ENCODE results near the gene HCN2.

DNA sequence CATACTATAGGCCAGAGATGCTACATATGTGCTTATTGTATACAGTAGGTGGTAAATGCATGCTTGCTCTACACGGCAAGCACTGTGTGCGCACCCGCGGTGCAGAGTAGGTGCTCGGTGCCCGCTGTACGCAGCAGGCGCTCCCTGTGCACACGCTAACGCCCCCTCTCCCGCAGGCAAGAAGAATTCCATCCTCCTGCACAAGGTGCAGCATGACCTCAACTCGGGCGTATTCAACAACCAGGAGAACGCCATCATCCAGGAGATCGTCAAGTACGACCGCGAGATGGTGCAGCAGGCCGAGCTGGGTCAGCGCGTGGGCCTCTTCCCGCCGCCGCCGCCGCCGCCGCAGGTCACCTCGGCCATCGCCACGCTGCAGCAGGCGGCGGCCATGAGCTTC is 25.9 kb downstream of the HCN2 start:
- TF ChIP-seq, protein P1, sequence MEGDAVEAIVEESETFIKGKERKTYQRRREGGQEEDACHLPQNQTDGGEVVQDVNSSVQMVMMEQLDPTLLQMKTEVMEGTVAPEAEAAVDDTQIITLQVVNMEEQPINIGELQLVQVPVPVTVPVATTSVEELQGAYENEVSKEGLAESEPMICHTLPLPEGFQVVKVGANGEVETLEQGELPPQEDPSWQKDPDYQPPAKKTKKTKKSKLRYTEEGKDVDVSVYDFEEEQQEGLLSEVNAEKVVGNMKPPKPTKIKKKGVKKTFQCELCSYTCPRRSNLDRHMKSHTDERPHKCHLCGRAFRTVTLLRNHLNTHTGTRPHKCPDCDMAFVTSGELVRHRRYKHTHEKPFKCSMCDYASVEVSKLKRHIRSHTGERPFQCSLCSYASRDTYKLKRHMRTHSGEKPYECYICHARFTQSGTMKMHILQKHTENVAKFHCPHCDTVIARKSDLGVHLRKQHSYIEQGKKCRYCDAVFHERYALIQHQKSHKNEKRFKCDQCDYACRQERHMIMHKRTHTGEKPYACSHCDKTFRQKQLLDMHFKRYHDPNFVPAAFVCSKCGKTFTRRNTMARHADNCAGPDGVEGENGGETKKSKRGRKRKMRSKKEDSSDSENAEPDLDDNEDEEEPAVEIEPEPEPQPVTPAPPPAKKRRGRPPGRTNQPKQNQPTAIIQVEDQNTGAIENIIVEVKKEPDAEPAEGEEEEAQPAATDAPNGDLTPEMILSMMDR (conservative IDR thresholded peaks at IDR 0.05; ENCODE audit: low read length), result no peak
- TF ChIP-seq EZH2phosphoT487 (IDR thresholded peaks at IDR 0.05; ENCODE audit: borderline replicate concordance, low read depth, low read length), result no peak

Data from OCI-LY7 (cell line).